ENCODE results near the gene TMC1. TPM values are rescaled to one million over a fixed set of nuclear protein-coding genes. Genes with fewer than 3 reads are reported as not detected.

TMC1 gene
- total RNA-seq, 3 donors from 2014 or later, result under 0.01 to 0.16 TPM; not detected in 1

DNA sequence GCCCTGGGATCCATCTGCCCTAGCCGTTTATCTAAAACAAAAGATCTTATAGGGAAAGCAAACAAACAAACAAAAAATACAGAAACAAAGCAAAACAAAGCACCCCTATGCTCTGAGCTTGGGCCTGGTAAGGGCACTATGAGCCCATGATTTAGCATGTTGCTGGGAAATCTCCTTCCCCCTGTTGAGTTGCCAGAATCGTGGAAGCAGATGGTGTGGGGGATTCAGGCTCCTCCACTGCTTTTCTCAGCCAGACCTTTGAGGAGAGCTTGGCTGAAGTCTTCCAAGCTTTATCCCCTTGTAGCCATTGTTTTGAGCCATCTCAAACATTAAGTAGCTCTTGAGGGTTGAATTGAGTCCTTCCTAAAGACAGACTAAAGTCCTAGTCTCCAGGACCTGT, 29.9 kb downstream of the TMC1 start:
- no peak for TF ChIP-seq POLR2A (IDR thresholded peaks at IDR 0.05)
- no peak for TF ChIP-seq POLR2AphosphoS5 (IDR thresholded peaks at IDR 0.05)
- no peaks in the 10 kb centered on the region for H3K4me1 ChIP-seq
- no peak overlapping the region for H3K27ac ChIP-seq
- H3K9me3 ChIP-seq, result no peaks in the 10 kb centered on the region
- no peak for DNase-seq (ENCODE audit: low spot score in 2 of 2)
- intact Hi-C loops (cut with DNase I; ENCODE audit: low total_unique reads), result loop anchor here (5.0 kb wide), 1 partner anchor 189 kb away; no protein-coding TSS in a partner anchor
- no peaks in the 10 kb centered on the region for H3K27me3 ChIP-seq
- no peak overlapping the region for H3K4me3 ChIP-seq
- H3K36me3 ChIP-seq, result no peaks in the 10 kb centered on the region

GRCh38 chr9:72552356-72552755, 30.9 kb downstream of the TMC1 start:
- DNase-seq (ENCODE audit: low spot score in 2 of 2), result no peak
- no peak overlapping the region for H3K4me3 ChIP-seq
- no peaks in the 10 kb centered on the region for H3K27me3 ChIP-seq
- TF ChIP-seq, protein P1, sequence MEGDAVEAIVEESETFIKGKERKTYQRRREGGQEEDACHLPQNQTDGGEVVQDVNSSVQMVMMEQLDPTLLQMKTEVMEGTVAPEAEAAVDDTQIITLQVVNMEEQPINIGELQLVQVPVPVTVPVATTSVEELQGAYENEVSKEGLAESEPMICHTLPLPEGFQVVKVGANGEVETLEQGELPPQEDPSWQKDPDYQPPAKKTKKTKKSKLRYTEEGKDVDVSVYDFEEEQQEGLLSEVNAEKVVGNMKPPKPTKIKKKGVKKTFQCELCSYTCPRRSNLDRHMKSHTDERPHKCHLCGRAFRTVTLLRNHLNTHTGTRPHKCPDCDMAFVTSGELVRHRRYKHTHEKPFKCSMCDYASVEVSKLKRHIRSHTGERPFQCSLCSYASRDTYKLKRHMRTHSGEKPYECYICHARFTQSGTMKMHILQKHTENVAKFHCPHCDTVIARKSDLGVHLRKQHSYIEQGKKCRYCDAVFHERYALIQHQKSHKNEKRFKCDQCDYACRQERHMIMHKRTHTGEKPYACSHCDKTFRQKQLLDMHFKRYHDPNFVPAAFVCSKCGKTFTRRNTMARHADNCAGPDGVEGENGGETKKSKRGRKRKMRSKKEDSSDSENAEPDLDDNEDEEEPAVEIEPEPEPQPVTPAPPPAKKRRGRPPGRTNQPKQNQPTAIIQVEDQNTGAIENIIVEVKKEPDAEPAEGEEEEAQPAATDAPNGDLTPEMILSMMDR (IDR thresholded peaks at IDR 0.05), result no peak
- TF ChIP-seq POLR2AphosphoS5 (IDR thresholded peaks at IDR 0.05) (no peak), POLR2A (IDR thresholded peaks at IDR 0.05) (no peak)
- no peaks in the 10 kb centered on the region for H3K36me3 ChIP-seq
- H3K4me1 ChIP-seq, result no peaks in the 10 kb centered on the region
- intact Hi-C loops (cut with DNase I; ENCODE audit: low total_unique reads), result loop anchor here (5.0 kb wide), 1 partner anchor 190 kb away; no protein-coding TSS in a partner anchor
- no peaks in the 10 kb centered on the region for H3K9me3 ChIP-seq
- H3K27ac ChIP-seq, result no peak overlapping the region

DNA sequence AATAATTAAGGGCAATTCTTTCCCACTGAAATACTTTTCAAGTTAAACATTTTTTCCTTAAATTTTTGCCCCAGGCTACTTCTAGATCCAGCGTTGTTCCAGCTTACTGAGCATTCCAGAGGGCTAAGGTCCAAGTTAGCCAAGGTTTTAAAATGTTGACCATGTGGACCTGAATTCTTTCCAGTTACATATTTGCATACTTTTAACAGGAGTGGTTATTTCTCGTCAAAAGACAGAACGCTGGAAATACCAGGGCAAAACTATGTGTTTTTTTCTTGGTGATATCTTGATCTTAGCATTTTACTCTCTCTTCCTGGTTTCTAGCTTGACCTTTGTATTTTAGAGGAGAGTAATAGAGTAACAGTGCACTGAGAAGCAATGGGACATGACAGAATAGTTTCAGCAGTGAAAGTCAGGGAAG, 32.8 kb downstream of the TMC1 start:
- no peaks in the 10 kb centered on the region for H3K9me3 ChIP-seq
- H3K4me1 ChIP-seq, result no peaks in the 10 kb centered on the region
- DNase-seq (ENCODE audit: low spot score in 2 of 2), result no peak
- H3K27me3 ChIP-seq, result no peaks in the 10 kb centered on the region
- peak overlapping the region; percentile 29 to 52 for H3K27ac ChIP-seq
- no peak overlapping the region for H3K4me3 ChIP-seq
- TF ChIP-seq POLR2A (IDR thresholded peaks at IDR 0.05), result no peak
- TF ChIP-seq POLR2AphosphoS5 (IDR thresholded peaks at IDR 0.05), result no peak
- TF ChIP-seq, protein P1 (IDR thresholded peaks at IDR 0.05), result no peak
- no peaks in the 10 kb centered on the region for H3K36me3 ChIP-seq
- intact Hi-C loops (cut with DNase I; ENCODE audit: low total_unique reads), result loop anchor here (5.0 kb wide), 1 partner anchor 192 kb away; no protein-coding TSS in a partner anchor

DNA sequence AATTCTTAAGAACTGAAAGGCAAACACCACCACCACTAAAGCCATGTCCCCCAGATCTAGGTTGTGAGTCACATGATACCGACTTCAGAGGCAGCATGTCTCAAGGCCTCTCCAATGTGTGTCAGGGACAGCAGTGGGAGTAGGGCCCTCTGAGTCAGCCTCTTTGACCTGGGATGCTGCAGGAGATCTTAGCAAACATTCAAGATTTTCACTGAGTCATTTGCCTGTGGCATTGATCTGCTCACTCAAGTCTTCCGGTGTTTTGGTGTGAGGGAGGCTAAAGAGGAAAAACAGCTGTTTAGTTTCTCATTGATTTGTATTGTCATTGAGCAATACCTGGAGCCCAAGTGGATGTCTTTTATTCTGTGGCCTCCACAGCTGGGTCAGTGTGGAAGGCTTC, 36.1 kb downstream of the TMC1 start:
- peak overlapping the region; percentile 22 to 66 for H3K27ac ChIP-seq
- DNase-seq (ENCODE audit: low spot score in 2 of 2), result no peak
- TF ChIP-seq, protein P1 (IDR thresholded peaks at IDR 0.05), result no peak
- TF ChIP-seq POLR2AphosphoS5 (IDR thresholded peaks at IDR 0.05), result peak in 1 of 3 donors; percentile 55
- H3K36me3 ChIP-seq, result no peaks in the 10 kb centered on the region
- H3K27me3 ChIP-seq, result no peaks in the 10 kb centered on the region
- H3K4me3 ChIP-seq, result no peak overlapping the region
- no peaks in the 10 kb centered on the region for H3K4me1 ChIP-seq
- intact Hi-C loops (cut with DNase I; ENCODE audit: low total_unique reads), result no loop called here
- no peaks in the 10 kb centered on the region for H3K9me3 ChIP-seq

GRCh38 chr9:72560086-72560485, 38.7 kb downstream of the TMC1 start:
- intact Hi-C loops (cut with DNase I; ENCODE audit: low total_unique reads), result no loop called here
- Histone ChIP-seq H3K36me3 (no peaks in the 10 kb centered on the region), H3K27ac (no peak overlapping the region), H3K4me3 (no peak overlapping the region), H3K27me3 (no peaks in the 10 kb centered on the region), H3K9me3 (no peaks in the 10 kb centered on the region), H3K4me1 (peaks cover 0 to 6% of the 10 kb centered on the region in 2 donors)
- TF ChIP-seq, protein P1 (IDR thresholded peaks at IDR 0.05), result no peak
- TF ChIP-seq POLR2A (IDR thresholded peaks at IDR 0.05), result no peak
- TF ChIP-seq POLR2AphosphoS5 (IDR thresholded peaks at IDR 0.05), result no peak
- no peak for DNase-seq (ENCODE audit: low spot score in 2 of 2)

DNA sequence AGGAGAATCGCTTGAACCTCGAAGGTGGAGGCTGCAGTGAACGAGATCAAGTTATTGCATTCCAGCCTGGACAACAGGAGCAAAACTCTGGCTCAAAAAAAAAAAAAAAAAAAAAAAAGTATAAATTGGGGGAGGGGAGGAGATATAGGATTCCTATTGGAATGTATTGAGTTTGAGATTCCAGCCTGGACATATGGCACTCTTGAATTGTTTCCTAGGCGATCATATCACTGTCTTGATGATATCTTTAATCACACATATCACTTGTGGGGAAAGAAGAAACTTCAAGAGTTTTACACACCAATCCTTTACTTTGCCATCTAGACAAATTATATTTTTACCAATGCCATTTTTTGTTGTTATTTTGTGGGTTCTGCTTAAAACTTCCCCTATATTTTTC, 42.4 kb downstream of the TMC1 start:
- H3K9me3 ChIP-seq, result no peaks in the 10 kb centered on the region
- intact Hi-C loops (cut with DNase I; ENCODE audit: low total_unique reads), result no loop called here
- no peak overlapping the region for H3K4me3 ChIP-seq
- H3K27me3 ChIP-seq, result no peaks in the 10 kb centered on the region
- no peaks in the 10 kb centered on the region for H3K36me3 ChIP-seq
- no peak for DNase-seq (ENCODE audit: low spot score in 2 of 2)
- TF ChIP-seq, protein P1 (IDR thresholded peaks at IDR 0.05), result no peak
- TF ChIP-seq POLR2AphosphoS5 (IDR thresholded peaks at IDR 0.05) (no peak), POLR2A (IDR thresholded peaks at IDR 0.05) (no peak)
- H3K4me1 ChIP-seq, result peaks cover 0 to 6% of the 10 kb centered on the region in 2 donors
- H3K27ac ChIP-seq, result no peak overlapping the region

All from breast epithelium (tissue), 4 donors.